Measurements from ENCODE around the gene PSMB2.

The PSMB2 gene

DNA sequence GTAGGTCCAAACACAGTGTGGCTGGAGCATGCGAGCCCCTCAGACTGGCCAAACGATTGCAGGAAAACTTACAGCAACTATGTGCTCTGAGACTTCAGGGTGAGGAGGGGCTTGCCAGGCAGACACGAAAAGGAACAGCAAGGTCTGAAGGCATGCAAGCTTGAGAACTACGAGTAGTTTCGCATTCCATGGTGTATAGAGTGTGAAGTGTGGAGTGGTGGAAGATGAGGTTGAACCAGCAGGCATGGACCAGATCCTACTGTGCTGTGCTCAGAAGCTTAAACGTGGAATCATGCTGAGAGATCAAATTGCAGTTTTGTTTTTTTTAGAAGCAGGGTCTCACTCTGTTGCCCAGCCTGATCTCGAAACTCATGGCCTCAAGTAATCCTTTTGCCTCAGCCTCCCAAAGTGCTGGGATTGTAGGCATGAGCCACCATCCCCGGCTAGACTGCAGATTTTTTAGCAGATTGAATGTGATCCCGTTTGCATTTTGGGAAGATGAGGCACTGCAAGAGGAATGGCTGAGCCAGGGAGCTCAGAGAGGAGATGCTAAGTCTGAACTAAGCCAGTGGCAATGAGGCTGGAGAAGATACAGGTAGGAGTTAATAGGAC lies 73.3 kb downstream of the PSMB2 start:
- Mint-ChIP-seq H3K36me3 (peaks cover 3% of the 10 kb centered on the region), H3K27me3 (no peaks in the 10 kb centered on the region), H3K9me3 (no peaks in the 10 kb centered on the region), H3K4me3 (no peak overlapping the region), H3K4me1 (peaks cover 13% of the 10 kb centered on the region), H3K27ac (no peak overlapping the region)
- ATAC-seq (ENCODE audit: low read depth) (no peak), DNase-seq (ENCODE audit: low spot score in 2 of 2) (no peak)

DNA sequence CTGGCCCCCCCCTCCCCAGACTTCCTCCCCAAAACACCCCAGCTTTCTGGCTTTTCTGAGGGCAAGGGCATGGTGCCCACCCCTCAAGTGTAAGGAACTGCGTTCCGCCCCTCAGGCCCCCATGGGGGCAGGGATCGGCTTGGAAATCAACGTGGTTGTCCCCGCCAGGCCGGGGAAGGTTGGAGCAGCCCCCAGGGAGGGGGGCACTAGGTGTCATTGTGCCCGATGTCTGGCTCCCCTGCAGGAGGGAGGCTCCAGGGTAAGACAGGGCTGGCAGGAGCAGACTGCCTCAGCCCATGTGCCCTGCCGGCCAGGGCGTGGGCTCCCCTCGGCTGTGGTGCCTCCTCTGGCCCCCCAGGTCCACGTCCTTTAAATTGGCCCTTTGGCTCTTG lies 75.6 kb downstream of the PSMB2 start:
- peaks cover 3% of the 10 kb centered on the region for H3K36me3 Mint-ChIP-seq
- H3K27me3 Mint-ChIP-seq, result no peaks in the 10 kb centered on the region
- H3K4me1 Mint-ChIP-seq, result peaks cover 20% of the 10 kb centered on the region
- no peak for DNase-seq (ENCODE audit: low spot score in 2 of 2)
- no peak for ATAC-seq (ENCODE audit: low read depth)
- no peak overlapping the region for H3K27ac Mint-ChIP-seq
- no peaks in the 10 kb centered on the region for H3K9me3 Mint-ChIP-seq
- no peak overlapping the region for H3K4me3 Mint-ChIP-seq

DNA sequence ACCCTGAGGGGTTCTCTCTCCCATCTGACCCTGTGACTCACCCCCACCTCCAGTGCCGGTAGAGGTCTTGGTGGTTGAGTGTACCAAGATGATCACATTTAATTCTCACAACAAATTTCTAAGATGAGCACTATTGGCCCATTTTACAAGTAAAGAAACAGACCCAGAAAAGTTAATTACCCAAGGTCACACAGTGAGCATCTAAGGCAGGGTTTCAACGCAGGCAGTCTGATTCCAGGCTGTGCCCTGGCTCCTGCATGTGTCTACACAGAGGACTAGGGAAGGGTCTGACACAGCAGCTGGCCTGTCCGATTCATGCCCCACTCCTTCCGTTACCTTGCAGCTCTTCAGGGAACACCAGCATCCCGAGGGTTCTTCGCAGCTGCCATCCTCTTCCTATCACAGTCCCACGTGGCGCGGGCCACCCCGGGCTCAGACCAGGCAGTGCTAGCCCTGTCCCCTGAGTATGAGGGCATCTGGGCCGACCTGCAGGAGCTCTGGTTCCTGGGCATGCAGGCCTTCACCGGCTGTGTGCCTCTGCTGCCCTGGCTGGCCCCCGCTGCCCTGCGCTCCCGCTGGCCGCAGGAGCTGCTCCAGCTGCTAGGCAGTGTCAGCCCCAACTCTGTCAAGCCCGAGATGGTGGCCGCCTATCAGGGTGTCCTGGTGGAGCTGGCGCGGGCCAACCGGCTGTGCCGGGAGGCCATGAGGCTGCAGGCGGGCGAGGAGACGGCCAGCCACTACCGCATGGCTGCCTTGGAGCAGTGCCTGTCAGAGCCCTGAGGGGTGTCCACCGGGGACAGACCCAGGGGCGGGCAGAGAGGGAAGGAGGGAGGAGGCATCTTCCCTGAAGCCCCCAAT lies 76.2 kb downstream of the PSMB2 start:
- Mint-ChIP-seq H3K9me3 (no peaks in the 10 kb centered on the region), H3K4me3 (no peak overlapping the region), H3K27me3 (no peaks in the 10 kb centered on the region), H3K36me3 (peaks cover 3% of the 10 kb centered on the region), H3K4me1 (peaks cover 20% of the 10 kb centered on the region), H3K27ac (no peak overlapping the region)
- ATAC-seq (ENCODE audit: low read depth) (no peak), DNase-seq (ENCODE audit: low spot score in 2 of 2) (no peak)

DNA sequence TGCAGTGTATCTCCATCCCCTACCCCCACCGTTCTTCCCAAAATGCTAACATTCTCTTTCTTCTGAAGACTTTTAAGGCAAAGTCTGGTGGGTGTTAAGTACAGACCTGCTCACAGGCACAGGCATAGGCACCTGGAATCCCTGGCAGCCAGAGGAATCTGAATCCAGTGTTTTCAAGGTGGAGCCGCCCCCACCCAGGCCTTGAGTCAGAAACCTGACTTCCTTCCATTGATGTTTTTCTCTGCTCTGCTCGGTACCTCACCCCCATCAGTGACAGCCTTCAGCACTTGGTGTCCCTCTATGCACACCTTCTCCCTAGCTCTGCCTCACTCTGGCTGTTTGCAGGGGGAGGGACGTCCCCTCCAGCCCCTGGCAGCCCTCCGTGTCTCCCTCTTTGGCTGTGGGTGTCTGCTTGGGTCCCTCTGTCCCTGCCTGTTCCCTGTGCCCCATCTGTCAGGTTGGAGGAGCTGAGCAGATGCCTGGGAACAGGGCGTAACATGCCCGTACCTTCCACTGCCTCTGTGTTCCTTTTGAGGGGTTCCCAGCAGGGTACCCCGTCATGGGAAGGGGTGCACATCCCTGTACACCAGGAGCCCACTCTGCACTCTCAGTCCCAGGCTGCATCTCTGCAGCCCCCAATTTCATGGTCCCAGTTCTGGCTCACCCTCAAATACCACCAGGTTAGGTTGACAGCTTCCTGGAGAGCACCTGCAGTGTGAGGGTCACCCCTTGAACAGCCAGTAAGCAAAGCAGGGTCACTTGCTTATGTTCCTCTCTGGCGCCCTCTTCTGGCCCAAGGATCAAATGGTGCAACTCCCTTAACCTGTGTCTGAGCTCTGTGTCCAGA lies 77.1 kb downstream of the PSMB2 start:
- peak; percentile 68 to 79 for DNase-seq (ENCODE audit: low spot score in 2 of 2)
- peak overlapping the region; percentile 24 for H3K27ac Mint-ChIP-seq
- no peaks in the 10 kb centered on the region for H3K27me3 Mint-ChIP-seq
- peak; percentile 71 for ATAC-seq (ENCODE audit: low read depth)
- H3K4me3 Mint-ChIP-seq, result no peak overlapping the region
- H3K9me3 Mint-ChIP-seq, result no peaks in the 10 kb centered on the region
- peaks cover 3% of the 10 kb centered on the region for H3K36me3 Mint-ChIP-seq
- peaks cover 25% of the 10 kb centered on the region for H3K4me1 Mint-ChIP-seq

DNA sequence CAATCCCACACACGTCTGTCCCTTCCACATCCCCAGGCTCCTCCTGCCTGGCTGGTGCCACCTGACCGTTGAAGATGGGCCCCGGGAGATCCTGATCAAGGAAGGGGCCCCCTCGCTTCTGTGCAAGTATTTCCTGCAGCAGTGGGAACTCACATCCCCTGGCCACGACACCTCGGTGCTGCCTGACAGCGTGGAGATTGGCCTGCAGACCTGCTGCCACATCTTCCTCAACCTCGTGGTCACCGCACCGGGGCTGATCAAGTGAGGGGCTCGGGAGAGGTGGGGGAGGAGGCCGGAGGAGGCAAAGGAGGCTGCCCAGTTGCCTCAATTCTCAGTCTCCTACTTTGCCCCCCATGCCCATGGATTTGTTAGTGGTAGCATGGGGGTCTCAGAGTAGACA lies 78.2 kb downstream of the PSMB2 start:
- no peaks in the 10 kb centered on the region for H3K27me3 Mint-ChIP-seq
- peaks cover 3% of the 10 kb centered on the region for H3K36me3 Mint-ChIP-seq
- ATAC-seq (ENCODE audit: low read depth), result no peak
- H3K4me3 Mint-ChIP-seq, result no peak overlapping the region
- peak overlapping the region; percentile 60 for H3K27ac Mint-ChIP-seq
- no peak for DNase-seq (ENCODE audit: low spot score in 2 of 2)
- peaks cover 22% of the 10 kb centered on the region for H3K4me1 Mint-ChIP-seq
- H3K9me3 Mint-ChIP-seq, result no peaks in the 10 kb centered on the region

DNA sequence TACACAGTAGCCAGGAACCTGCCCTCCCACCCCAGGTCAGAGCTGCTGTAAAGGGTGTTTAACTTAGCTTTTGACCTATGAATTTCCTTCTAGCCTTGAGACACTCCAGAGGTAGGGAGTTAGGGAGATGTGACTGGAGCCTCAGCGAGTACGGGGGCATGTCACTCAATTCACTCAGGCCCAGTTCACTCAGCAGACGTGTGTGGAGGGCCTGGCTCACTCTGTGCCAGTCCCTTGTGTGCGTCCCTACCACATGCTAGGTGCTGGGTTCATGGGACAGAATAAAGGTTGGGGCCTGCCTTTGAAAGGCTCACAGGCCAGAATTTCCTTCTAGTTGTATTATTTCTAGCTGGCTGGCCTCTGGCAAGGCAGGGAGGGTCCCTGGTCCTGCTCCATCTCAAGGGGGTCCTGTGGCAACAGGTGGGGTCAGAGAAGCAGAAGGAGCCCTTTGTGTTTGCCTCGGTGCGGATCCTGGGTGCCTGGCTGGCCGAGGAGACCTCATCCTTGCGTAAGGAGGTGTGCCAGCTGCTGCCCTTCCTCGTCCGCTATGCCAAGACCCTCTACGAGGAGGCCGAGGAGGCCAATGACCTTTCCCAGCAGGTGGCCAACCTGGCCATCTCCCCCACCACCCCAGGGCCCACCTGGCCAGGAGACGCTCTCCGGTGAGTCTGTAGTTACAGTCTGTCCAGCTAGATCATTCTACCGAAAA lies 79.2 kb downstream of the PSMB2 start:
- H3K36me3 Mint-ChIP-seq, result peaks cover 5% of the 10 kb centered on the region
- no peak overlapping the region for H3K27ac Mint-ChIP-seq
- peaks cover 27% of the 10 kb centered on the region for H3K4me1 Mint-ChIP-seq
- DNase-seq (ENCODE audit: low spot score in 2 of 2) (no peak), ATAC-seq (ENCODE audit: low read depth) (no peak)
- H3K27me3 Mint-ChIP-seq, result no peaks in the 10 kb centered on the region
- no peak overlapping the region for H3K4me3 Mint-ChIP-seq
- no peaks in the 10 kb centered on the region for H3K9me3 Mint-ChIP-seq

DNA sequence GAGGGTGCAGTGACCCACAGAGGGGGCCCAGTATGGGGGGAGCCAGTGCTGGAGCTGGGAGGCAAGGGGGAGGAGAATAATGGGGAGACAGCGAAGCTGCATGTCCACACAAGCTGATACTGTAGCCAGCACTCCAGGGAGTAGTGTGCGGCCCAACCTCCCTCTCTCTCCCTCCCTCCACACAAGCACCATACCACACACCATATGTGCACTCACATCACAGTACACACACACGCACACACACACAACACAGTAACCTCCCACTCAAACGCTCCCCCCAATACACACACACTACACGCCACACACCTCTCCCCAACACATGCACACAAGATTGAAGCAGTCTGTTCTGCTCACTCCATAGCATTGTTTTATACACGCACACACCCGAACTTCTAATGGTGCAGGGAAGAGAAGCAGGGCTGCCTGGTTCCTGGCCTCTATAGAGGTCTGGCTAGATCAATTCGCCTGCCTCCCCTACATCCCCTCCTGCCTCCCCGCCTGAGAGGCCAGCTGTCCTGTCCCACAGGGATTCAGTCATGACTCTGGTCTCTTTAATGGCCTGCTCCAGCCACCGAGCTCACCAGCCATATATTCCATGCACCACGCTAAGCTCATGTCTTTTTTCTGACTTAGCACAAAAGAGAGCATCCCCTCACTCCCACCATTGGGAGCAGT lies 79.9 kb downstream of the PSMB2 start:
- H3K4me3 Mint-ChIP-seq, result no peak overlapping the region
- no peak overlapping the region for H3K27ac Mint-ChIP-seq
- no peak for DNase-seq (ENCODE audit: low spot score in 2 of 2)
- no peak for ATAC-seq (ENCODE audit: low read depth)
- H3K36me3 Mint-ChIP-seq, result peaks cover 2% of the 10 kb centered on the region
- no peaks in the 10 kb centered on the region for H3K27me3 Mint-ChIP-seq
- H3K9me3 Mint-ChIP-seq, result no peaks in the 10 kb centered on the region
- H3K4me1 Mint-ChIP-seq, result peaks cover 27% of the 10 kb centered on the region

DNA sequence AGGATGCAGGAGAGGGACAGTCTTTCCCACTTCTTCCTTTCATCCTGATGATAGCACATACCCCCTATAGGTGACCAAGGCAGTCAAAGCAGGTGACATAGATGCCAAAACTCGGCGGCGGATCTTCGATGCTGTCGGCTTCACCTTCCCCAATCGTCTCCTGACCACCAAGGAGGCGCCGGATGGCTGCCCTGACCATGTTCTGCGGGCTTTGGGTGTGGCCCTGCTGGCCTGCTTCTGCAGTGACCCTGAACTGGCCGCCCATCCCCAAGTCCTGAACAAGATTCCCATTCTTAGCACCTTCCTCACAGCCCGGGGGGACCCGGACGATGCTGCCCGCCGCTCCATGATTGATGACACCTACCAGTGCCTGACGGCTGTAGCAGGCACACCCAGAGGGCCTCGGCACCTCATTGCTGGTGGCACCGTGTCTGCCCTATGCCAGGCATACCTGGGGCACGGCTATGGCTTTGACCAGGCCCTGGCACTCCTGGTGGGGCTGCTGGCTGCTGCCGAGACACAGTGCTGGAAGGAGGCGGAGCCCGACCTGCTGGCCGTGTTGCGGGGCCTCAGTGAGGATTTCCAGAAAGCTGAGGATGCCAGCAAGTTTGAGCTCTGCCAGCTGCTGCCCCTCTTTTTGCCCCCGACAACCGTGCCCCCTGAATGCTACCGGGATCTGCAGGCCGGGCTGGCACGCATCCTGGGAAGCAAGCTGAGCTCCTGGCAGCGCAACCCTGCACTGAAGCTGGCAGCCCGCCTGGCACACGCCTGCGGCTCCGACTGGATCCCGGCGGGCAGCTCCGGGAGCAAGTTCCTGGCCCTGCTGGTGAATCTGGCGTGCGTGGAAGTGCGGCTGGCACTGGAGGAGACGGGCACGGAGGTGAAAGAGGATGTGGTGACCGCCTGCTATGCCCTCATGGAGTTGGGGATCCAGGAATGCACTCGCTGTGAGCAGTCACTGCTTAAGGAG lies 80.8 kb downstream of the PSMB2 start:
- peaks cover 36% of the 10 kb centered on the region for H3K4me1 Mint-ChIP-seq
- peak overlapping the region; percentile 52 for H3K27ac Mint-ChIP-seq
- ATAC-seq (ENCODE audit: low read depth) (no peak), DNase-seq (ENCODE audit: low spot score in 2 of 2) (no peak)
- no peaks in the 10 kb centered on the region for H3K27me3 Mint-ChIP-seq
- H3K9me3 Mint-ChIP-seq, result no peaks in the 10 kb centered on the region
- peaks cover 2% of the 10 kb centered on the region for H3K36me3 Mint-ChIP-seq
- no peak overlapping the region for H3K4me3 Mint-ChIP-seq

DNA sequence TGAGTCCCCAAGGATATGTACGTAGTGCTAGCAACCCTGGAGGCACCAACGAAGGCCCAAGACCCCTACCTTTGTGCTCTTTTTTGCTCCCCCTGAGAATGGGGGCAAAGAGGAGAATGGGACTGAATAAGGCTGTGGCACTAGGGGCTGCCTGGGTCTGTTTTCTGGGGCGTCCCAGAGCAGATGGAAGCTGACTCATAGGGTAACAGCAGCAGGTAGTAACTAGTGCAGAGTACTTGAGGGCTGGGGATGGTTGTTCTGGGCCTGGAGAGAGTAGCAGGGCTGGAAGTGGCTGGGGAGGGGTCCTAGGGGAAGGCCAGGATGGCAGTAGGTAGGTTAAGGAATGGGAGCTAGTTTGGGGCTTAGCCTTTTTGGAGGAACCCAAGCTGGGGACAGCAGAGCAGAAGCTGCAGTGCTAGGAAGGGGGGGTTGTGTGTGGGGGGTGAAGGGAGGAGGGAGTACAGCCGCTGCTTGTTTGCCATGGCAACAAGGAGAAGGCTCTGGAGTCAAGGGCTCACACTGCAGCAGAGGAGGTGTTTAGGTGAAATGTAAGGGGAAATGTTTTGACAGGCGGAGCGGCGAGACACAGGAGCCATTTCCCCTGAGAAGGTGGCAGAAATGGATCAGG lies 81.9 kb downstream of the PSMB2 start:
- ATAC-seq (ENCODE audit: low read depth), result no peak
- DNase-seq (ENCODE audit: low spot score in 2 of 2), result no peak
- Mint-ChIP-seq H3K4me3 (no peak overlapping the region), H3K9me3 (no peaks in the 10 kb centered on the region), H3K36me3 (peaks cover 2% of the 10 kb centered on the region), H3K4me1 (peaks cover 40% of the 10 kb centered on the region), H3K27me3 (no peaks in the 10 kb centered on the region), H3K27ac (peak overlapping the region; percentile 52)

DNA sequence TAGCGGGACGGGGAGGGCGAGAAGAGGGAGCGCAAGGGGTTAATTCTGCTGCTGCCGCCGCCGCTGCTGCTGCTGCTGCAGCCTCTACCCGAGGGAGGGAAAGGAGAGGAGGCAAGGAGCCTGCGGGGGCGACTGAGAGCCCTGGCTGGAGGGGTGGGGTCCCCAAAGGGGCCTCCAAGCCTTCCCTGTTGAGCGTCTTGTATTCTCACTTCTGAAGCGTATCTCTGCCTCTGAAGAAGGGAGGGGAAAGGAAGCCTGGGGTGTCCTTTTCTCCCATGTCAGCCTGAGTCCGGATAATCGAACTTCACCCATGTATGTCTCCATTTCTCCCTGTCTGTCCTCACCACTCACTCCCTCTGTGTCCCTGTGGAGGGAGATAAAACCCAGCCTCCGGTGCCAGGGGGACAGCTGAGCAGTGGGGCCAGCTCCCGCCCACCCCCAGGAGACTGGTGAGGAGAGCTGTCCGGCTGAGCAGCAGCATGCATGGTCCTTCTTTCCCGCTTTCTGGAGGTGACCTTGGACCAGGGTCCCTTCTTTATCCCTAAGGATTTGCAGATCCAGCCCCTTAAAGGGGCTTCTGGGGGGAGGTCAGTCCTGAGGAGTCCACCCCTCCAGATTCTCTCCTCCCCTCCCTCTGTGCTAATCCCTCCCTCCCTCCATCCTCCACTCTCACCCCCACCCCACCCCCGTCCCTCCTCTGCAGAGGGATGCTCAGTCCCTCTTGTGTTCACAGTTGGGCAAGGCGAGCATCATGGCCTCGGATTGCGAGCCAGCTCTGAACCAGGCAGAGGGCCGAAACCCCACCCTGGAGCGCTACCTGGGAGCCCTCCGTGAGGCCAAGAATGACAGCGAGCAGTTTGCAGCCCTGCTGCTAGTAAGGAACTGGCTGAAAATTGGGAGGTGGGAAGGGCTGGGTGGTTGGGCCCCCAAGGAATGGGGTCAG lies 82.7 kb downstream of the PSMB2 start:
- Mint-ChIP-seq H3K27ac (peak overlapping the region; percentile 96), H3K4me3 (peak overlapping the region; percentile 97), H3K36me3 (peaks cover 3% of the 10 kb centered on the region), H3K27me3 (no peaks in the 10 kb centered on the region), H3K4me1 (peaks cover 40% of the 10 kb centered on the region), H3K9me3 (no peaks in the 10 kb centered on the region)
- DNase-seq (ENCODE audit: low spot score in 2 of 2) (peak in 1 of 2 donors; percentile 29), ATAC-seq (ENCODE audit: low read depth) (no peak)

DNA sequence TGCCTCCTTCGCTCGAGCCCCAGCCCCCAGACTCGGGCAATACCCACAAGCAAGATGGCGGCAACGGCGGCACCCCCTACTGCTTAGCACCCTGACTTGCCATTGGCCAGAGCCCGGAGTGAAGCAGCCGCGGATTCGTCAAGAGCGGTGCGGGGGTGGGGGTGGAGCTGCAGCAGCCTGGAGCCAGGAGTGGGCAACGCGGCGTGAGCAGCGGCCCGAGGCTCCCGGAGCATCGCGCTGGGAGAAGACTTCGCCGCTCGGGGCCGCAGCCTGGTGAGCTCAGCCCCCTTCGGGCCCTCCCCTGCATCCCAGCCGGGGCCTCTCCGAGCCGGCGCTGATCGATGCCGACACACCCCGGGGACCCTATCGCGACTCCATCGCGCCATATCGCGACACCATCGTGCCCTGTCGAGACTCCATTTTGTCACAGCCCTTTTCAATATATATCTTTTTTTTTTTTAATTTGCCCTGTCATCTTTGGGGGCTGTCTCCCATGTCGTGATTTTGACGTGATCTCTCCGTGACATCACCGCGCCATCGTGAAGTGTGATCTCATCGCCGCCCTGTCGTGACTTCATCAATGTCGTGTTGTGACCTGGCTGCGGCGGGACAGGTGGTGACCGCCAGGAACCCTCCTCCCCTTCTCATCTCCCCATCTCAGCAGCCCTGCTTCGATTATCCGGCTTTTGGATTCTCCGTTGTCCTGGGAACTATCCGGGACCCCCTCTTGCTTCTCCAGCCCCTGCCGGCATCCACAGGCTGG lies 83.5 kb downstream of the PSMB2 start, which contains the start of gene NCDN:
NCDN (plus strand) TSS at position 189 of the 763 bp plus-strand sequence; CDS start at position 581, 392 bp downstream.
- peak; percentile 93 for ATAC-seq (ENCODE audit: low read depth)
- Mint-ChIP-seq H3K36me3 (peaks cover 8% of the 10 kb centered on the region), H3K27ac (peak within 1 kb of the TSS; percentile 96), H3K4me3 (peak within 1 kb of the TSS; percentile 97), H3K27me3 (no peaks in the 10 kb centered on the region), H3K4me1 (peaks cover 43% of the 10 kb centered on the region), H3K9me3 (no peaks in the 10 kb centered on the region)
- peak; percentile 93 for DNase-seq (ENCODE audit: low spot score in 2 of 2)
